Stimulated activated CD4-positive, alpha-beta T cell treated with anti-CD3 and anti-CD28 coated beads, Interleukin-4, amount 100 ng/mL, for 4 hours (primary cell): ENCODE results near the gene FIGN.

Source experiments
- DNase-seq, 2 experiments: peaks; one replicate each; pipeline ENCODE4 v3.0.0-alpha.2; 2020

The FIGN gene

GRCh38 chr2:163658556-163658955, 77.3 kb downstream of the FIGN start:
- DNase-seq: no peak

GRCh38 chr2:163657281-163657656, 78.5 kb downstream of the FIGN start:
- DNase-seq: no peak

- DNase-seq: no peak
Measured at GRCh38 chr2:163656622-163657280, 79.1 kb downstream of the FIGN start.

- no peak for DNase-seq
Measured at GRCh38 chr2:163655667-163656066, 80.1 kb downstream of the FIGN start.

- DNase-seq: no peak
Measured at GRCh38 chr2:163652751-163653150, 83.1 kb downstream of the FIGN start.

- DNase-seq: no peak
Measured at GRCh38 chr2:163649080-163649479, 86.7 kb downstream of the FIGN start.

- no peak for DNase-seq
Measured at GRCh38 chr2:163647300-163647699, 88.5 kb downstream of the FIGN start.

- no peak for DNase-seq
Measured at GRCh38 chr2:163646687-163647086, 89.1 kb downstream of the FIGN start.

- DNase-seq: no peak
Measured at GRCh38 chr2:163644238-163644637, 91.6 kb downstream of the FIGN start.

GRCh38 chr2:163641986-163642385, 93.8 kb downstream of the FIGN start:
- DNase-seq: no peak

GRCh38 chr2:163640542-163641193, 95.1 kb downstream of the FIGN start:
- no peak for DNase-seq

GRCh38 chr2:163637871-163638270, 97.9 kb downstream of the FIGN start:
- no peak for DNase-seq

GRCh38 chr2:163633291-163633690, 102.5 kb downstream of the FIGN start:
- DNase-seq: no peak

GRCh38 chr2:163630836-163631235, 105.0 kb downstream of the FIGN start:
- DNase-seq: no peak

- no peak for DNase-seq
Measured at GRCh38 chr2:163626639-163627109, 109.1 kb downstream of the FIGN start.

GRCh38 chr2:163626208-163626607, 109.6 kb downstream of the FIGN start:
- DNase-seq: no peak

GRCh38 chr2:163625632-163626031, 110.2 kb downstream of the FIGN start:
- no peak for DNase-seq

GRCh38 chr2:163621445-163622004, 114.3 kb downstream of the FIGN start:
- no peak for DNase-seq

GRCh38 chr2:163617517-163617916, 118.3 kb downstream of the FIGN start:
- no peak for DNase-seq

GRCh38 chr2:163613266-163613731, 122.5 kb downstream of the FIGN start:
- DNase-seq: no peak

- DNase-seq: no peak
Measured at GRCh38 chr2:163612332-163612731, 123.5 kb downstream of the FIGN start.

- no peak for DNase-seq
Measured at GRCh38 chr2:163611557-163611906, 124.3 kb downstream of the FIGN start.

- no peak for DNase-seq
Measured at GRCh38 chr2:163610817-163611556, 124.8 kb downstream of the FIGN start.

GRCh38 chr2:163607630-163608029, 128.2 kb downstream of the FIGN start:
- no peak for DNase-seq
